IMR-90 (cell line): ENCODE data around the gene NAALAD2. TPM values are rescaled to one million over a fixed set of nuclear protein-coding genes. Genes with fewer than 3 reads are reported as not detected.

ENCODE experiments used
- ATAC-seq: fragments of 200-7000 bp; cut with Tn5 transposase; 2 replicates; pipeline ENCODE4 v1.9.1; 2020; ENCODE audit warnings: low read depth, mild to moderate bottlenecking, moderate library complexity
- BruUV-seq: library from RNA; stranded (reverse); fragments of 400-500 nt; replicated peaks from 2 replicates; lab custom pipeline; 2021; lab: Mats Ljungman, UMichigan
- CTCF ChIA-PET: fragments of 300-600 bp; formaldehyde crosslinking; extraction: SDS; loops from one replicate; lab custom pipeline; 2021; ENCODE audit warnings: antibody characterized with exemption; lab: Yijun Ruan, JAX
- POLR2A ChIA-PET: fragments of 300-600 bp; sonication (Branson Sonifier 250); formaldehyde crosslinking; loops from one replicate; lab custom pipeline; 2022; ENCODE audit warnings: antibody characterized with exemption; ENCODE audit not compliant: unreplicated experiment; lab: Charles Lee
- DNase-seq: peaks from one replicate; pipeline ENCODE4 v3.0.0; 2013
- H2AFZ ChIP-seq: replicated peaks from 2 replicates; pipeline ENCODE3; 2013; ENCODE audit warnings: low read length, mild to moderate bottlenecking; ENCODE audit not compliant: poor library complexity
- H2AK5ac ChIP-seq: 2 replicates; pipeline ENCODE4 v1.6.1; 2013; ENCODE audit warnings: low read depth, low read length, inconsistent platforms
- H2AK9ac ChIP-seq: replicated peaks from 2 replicates; pipeline ENCODE3; 2013; ENCODE audit warnings: mild to moderate bottlenecking, low read depth, low read length, moderate library complexity; ENCODE audit not compliant: poor library complexity
- H2BK120ac ChIP-seq: 2 replicates; pipeline ENCODE4 v1.6.1; 2013; ENCODE audit warnings: low read depth, low read length, inconsistent platforms
- H2BK15ac ChIP-seq: 3 replicates; pipeline ENCODE4 v1.6.1; 2013; ENCODE audit warnings: low read depth, low read length, inconsistent platforms
- H2BK20ac ChIP-seq: 2 replicates; pipeline ENCODE4 v1.6.1; 2013; ENCODE audit warnings: low read depth, mild to moderate bottlenecking, inconsistent platforms, low read length, moderate library complexity
- H2BK5ac ChIP-seq: 2 replicates; pipeline ENCODE4 v1.6.1; 2013; ENCODE audit warnings: mild to moderate bottlenecking, low read depth, low read length, inconsistent platforms; ENCODE audit not compliant: poor library complexity, severe bottlenecking
- H3K14ac ChIP-seq: replicated peaks from 2 replicates; pipeline ENCODE4 v1.6.1; 2013; ENCODE audit warnings: low read depth, low read length, inconsistent platforms
- H3K18ac ChIP-seq: 2 replicates; pipeline ENCODE4 v1.6.1; 2013; ENCODE audit warnings: low read depth, low read length, control low read depth
- H3K23ac ChIP-seq: 2 replicates; pipeline ENCODE4 v1.6.1; 2013; ENCODE audit warnings: low read depth, low read length, inconsistent platforms
- H3K27ac ChIP-seq: 2 replicates; pipeline ENCODE4 v1.5.1; 2013; ENCODE audit warnings: mild to moderate bottlenecking, control low read depth, low read length; ENCODE audit not compliant: insufficient read depth
- H3K27me3 ChIP-seq: 2 replicates; pipeline ENCODE4 v1.6.1; 2013; ENCODE audit warnings: low read length; ENCODE audit not compliant: control insufficient read depth, insufficient read depth
- H3K36me3 ChIP-seq: 2 replicates; pipeline ENCODE4 v1.6.1; 2013; ENCODE audit warnings: low read length, mixed read lengths; ENCODE audit not compliant: control insufficient read depth, insufficient read depth
- H3K4ac ChIP-seq: 2 replicates; pipeline ENCODE4 v1.6.1; 2013; ENCODE audit warnings: low read depth, low read length, inconsistent platforms
- H3K4me1 ChIP-seq: 2 replicates; pipeline ENCODE4 v1.6.1; 2013; ENCODE audit warnings: low read length, mixed read lengths; ENCODE audit not compliant: control insufficient read depth, insufficient read depth
- H3K4me2 ChIP-seq: 2 replicates; pipeline ENCODE4 v1.6.1; 2013; ENCODE audit warnings: low read depth, mild to moderate bottlenecking, control low read depth, low read length, moderate library complexity
- H3K4me3 ChIP-seq: 2 replicates; pipeline ENCODE4 v1.5.1; 2013; ENCODE audit warnings: low read depth, mild to moderate bottlenecking, control low read depth, low read length, moderate library complexity; ENCODE audit not compliant: insufficient read depth
- H3K56ac ChIP-seq: 2 replicates; pipeline ENCODE4 v1.6.1; 2013; ENCODE audit warnings: low read length, inconsistent platforms; ENCODE audit not compliant: insufficient read depth; ENCODE audit errors: extremely low read depth
- H3K79me1 ChIP-seq, 2 experiments: 2 replicates each; pipeline ENCODE4 v1.6.1; 2013; ENCODE audit warnings: low read length in 2 of 2, inconsistent platforms in 1 of 2, low read depth in 1 of 2
- H3K9ac ChIP-seq: 2 replicates; pipeline ENCODE4 v1.6.1; 2013; ENCODE audit warnings: low read depth, low read length, control low read depth
- H3K9me1 ChIP-seq: 2 replicates; pipeline ENCODE4 v1.6.1; 2013; ENCODE audit warnings: low read length, inconsistent platforms; ENCODE audit not compliant: insufficient read depth
- H3K9me3 ChIP-seq: 2 replicates; pipeline ENCODE4 v1.6.1; 2013; ENCODE audit warnings: low read length; ENCODE audit not compliant: control insufficient read depth, insufficient read depth
- H4K20me1 ChIP-seq: 2 replicates; pipeline ENCODE4 v1.6.1; 2013; ENCODE audit warnings: low read length, inconsistent platforms; ENCODE audit not compliant: insufficient read depth
- H4K5ac ChIP-seq: 2 replicates; pipeline ENCODE4 v1.6.1; 2013; ENCODE audit warnings: mild to moderate bottlenecking, low read depth, low read length, control low read depth
- H4K8ac ChIP-seq, 2 experiments: 2 replicates each; pipeline ENCODE4 v1.6.1; 2013; ENCODE audit warnings: low read depth in 2 of 2, low read length in 2 of 2, control low read depth in 1 of 2, inconsistent platforms in 1 of 2
- H4K91ac ChIP-seq: 2 replicates; pipeline ENCODE4 v1.6.1; 2013; ENCODE audit warnings: low read depth, low read length, inconsistent platforms; ENCODE audit not compliant: insufficient read depth
- CEBPB ChIP-seq: IDR thresholded peaks from 2 replicates; pipeline ENCODE4 v1.6.1; 2012; ENCODE audit warnings: low read depth, low read length, improper control_type of control experiment
- POLR2A ChIP-seq: IDR thresholded peaks from 2 replicates; pipeline ENCODE4 v1.6.1; 2012; ENCODE audit warnings: mild to moderate bottlenecking, low read depth, low read length
- WGBS, 2 experiments: methylation state at CpG; one replicate each; pipeline versions ENCODE4 v1.1.5 to v1.1.7; 2013; ENCODE audit warnings: missing lambda C conversion rate in 2 of 2; ENCODE audit not compliant: insufficient read length in 1 of 2; ENCODE audit errors: extremely low coverage in 2 of 2; 5-methylcytosine and 5-hydroxymethylcytosine counted together
- dilution Hi-C: fragments of 300-500 bp; cut with HindIII; formaldehyde crosslinking; loops from one replicate; pipeline ENCODE4 v1.14.3; 2018; ENCODE audit warnings: low sequenced_read_pairs; ENCODE audit not compliant: unreplicated experiment
- in situ Hi-C: fragments of 300-500 bp; cut with MboI; formaldehyde crosslinking; loops from 3 replicates; pipeline ENCODE4 v1.14.3; 2019; ENCODE audit warnings: low sequenced_read_pairs, inconsistent platforms, mixed read lengths
- intact Hi-C: fragments of 100-400 bp; cut with micrococcal nuclease; formaldehyde crosslinking; loops from 2 replicates; pipeline ENCODE4 v1.10.0; 2022
- polyA plus RNA-seq, 3 experiments: library from polyadenylated mRNA; depleted of rRNA; stranded (reverse); fragments of >200 nt; gene quantifications; 2 replicates each; pipeline ENCODE4 v1.2.3, GENCODE V29; 2012; ENCODE audit warnings: low replicate concordance in 1 of 3
- total RNA-seq: library from RNA; depleted of rRNA; stranded (reverse); fragments of >200 nt; gene quantifications from 2 replicates; pipeline ENCODE4 v1.2.3, GENCODE V29; 2012

The NAALAD2 gene
- total and polyA plus RNA-seq, 2 of the 4 experiments (the other 2 are of a cell fraction), result under 0.01 to 0.09 TPM

DNA sequence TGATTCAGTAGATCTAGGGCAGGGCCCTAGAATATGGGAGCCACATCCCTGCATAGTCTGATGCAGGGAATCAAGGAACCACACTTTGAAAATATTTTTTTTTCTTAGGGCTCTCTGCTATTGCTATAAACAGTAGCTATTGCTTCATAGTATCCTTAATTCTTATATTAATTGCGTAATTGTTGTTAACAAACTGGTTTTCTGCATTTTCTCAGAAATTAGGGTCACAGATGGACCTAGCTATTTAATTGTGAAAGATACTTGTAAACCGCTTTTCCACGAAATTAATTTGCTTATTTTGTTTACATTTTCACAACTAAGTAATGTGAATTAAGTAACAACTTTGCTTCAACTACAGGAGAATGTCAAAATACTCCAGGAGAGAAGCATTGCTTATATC is 34.1 kb downstream of the NAALAD2 start:
- H2AK9ac ChIP-seq, result no peak overlapping the region
- dilution Hi-C loops, result no loop called here
- no peak overlapping the region for H3K4me2 ChIP-seq
- no peak overlapping the region for H4K5ac ChIP-seq
- H3K18ac ChIP-seq, result no peak overlapping the region
- TF ChIP-seq POLR2A, result no peak
- peak; percentile 55 for TF ChIP-seq CEBPB
- H3K56ac ChIP-seq, result no peak overlapping the region
- no peaks in the 10 kb centered on the region for H3K9me3 ChIP-seq
- CTCF ChIA-PET, result no interaction called here
- intact Hi-C loops, result no loop called here
- H3K79me1 ChIP-seq, result no peaks in the 10 kb centered on the region
- no peaks in the 10 kb centered on the region for H3K4me1 ChIP-seq
- no peak overlapping the region for H3K4ac ChIP-seq
- in situ Hi-C loops, result no loop called here
- no peak overlapping the region for H2BK15ac ChIP-seq
- H3K14ac ChIP-seq, result no peak overlapping the region
- ATAC-seq (no peak), DNase-seq (no peak)
- POLR2A ChIA-PET, result no interaction called here
- H3K9ac ChIP-seq, result no peak overlapping the region
- WGBS, 2 experiments, result no CpG with 5 or more reads among the region's 3 CpGs
- H3K27me3 ChIP-seq, result no peaks in the 10 kb centered on the region
- H3K27ac ChIP-seq, result no peak overlapping the region
- no peak overlapping the region for H2AK5ac ChIP-seq
- no peak overlapping the region for H4K91ac ChIP-seq
- no peak overlapping the region for H2BK120ac ChIP-seq
- no peak overlapping the region for H3K4me3 ChIP-seq
- no peaks in the 10 kb centered on the region for H3K36me3 ChIP-seq
- H4K20me1 ChIP-seq, result no peaks in the 10 kb centered on the region
- no peak overlapping the region for H2BK5ac ChIP-seq
- BruUV-seq, result no TSS peak
- no peak overlapping the region for H2AFZ ChIP-seq
- no peak overlapping the region for H3K23ac ChIP-seq
- no peaks in the 10 kb centered on the region for H3K9me1 ChIP-seq
- H4K8ac ChIP-seq, result no peak overlapping the region
- no peak overlapping the region for H2BK20ac ChIP-seq
